Right cardiac atrium (tissue), 5 donors: ENCODE measurements around the gene ARAP2. TPM values are rescaled to one million over a fixed set of nuclear protein-coding genes. Genes with fewer than 3 reads are reported as not detected.
"Not testable (repeated sequence)": the region's sequence is repeated elsewhere in the genome, so short reads cannot be mapped to it uniquely, and the experiment has no call there.

Experiments
- ATAC-seq, 2 donors: fragments of 200-7000 bp; cut with Tn5 transposase; one replicate each; pipeline versions ENCODE4 v1.8.0 to v1.9.1; 2020; ENCODE audit warnings: moderate library complexity in 2 of 2, mild to moderate bottlenecking in 1 of 2
- DNase-seq, 3 donors: peaks; one replicate each; pipeline ENCODE4 v3.0.0-alpha.2; 2020
- H3K27ac ChIP-seq: one replicate; pipeline ENCODE4 v1.5.1; 2013; ENCODE audit warnings: mild to moderate bottlenecking, low read length, control low read depth, moderate library complexity
- H3K27me3 ChIP-seq: one replicate; pipeline ENCODE4 v1.6.1; 2013; ENCODE audit not compliant: control insufficient read depth, insufficient read depth
- H3K4me1 ChIP-seq: one replicate; pipeline ENCODE4 v1.6.1; 2013; ENCODE audit warnings: low read length; ENCODE audit not compliant: control insufficient read depth, insufficient read depth
- H3K4me3 ChIP-seq: one replicate; pipeline ENCODE4 v1.5.1; 2013; ENCODE audit warnings: low read length, control low read depth
- H3K9me3 ChIP-seq: one replicate; pipeline ENCODE4 v1.6.1; 2013; ENCODE audit warnings: low read length; ENCODE audit not compliant: control insufficient read depth
- WGBS: extraction: QIAGEN DNeasy Blood & Tissue Kit; methylation state at CpG from one replicate; pipeline ENCODE4 v1.1.7; 2013; 5-methylcytosine and 5-hydroxymethylcytosine counted together
- intact Hi-C, 4 donors: fragments of 100-400 bp; cut with DNase I; formaldehyde crosslinking; loops; one replicate each; pipeline versions ENCODE4 v1.11.0 to v1.14.0; 2022 to 2023
- polyA plus RNA-seq: library from polyadenylated mRNA; stranded (reverse); fragments of 200-250 nt; gene quantifications from one replicate; pipeline ENCODE4 v1.2.3, GENCODE V29; 2013
- total RNA-seq, 4 donors: library from RNA; stranded (reverse); fragmentation: NEBNext Ultra II Directional; extraction: Animal tissue kit (Norgen Biotek cat#: 25700); gene quantifications; one replicate each; pipeline ENCODE4 v1.2.1, GENCODE V29; 2021
- donor health status: healthy with polysubstance abuse.
- donor health status: DM: no; HTN: yes; CAD: no.
- donor health status: DM: no; HTN: no; CAD: no.
- donor health status: DM: no; HTN: yes; CAD: no; lungs with severe emphysema.
- donor health status: DM: yes; HTN: yes; CAD: no.

Gene ARAP2
- total and polyA plus RNA-seq, 5 donors: 0.72 to 9.4 (median 3.7) TPM

DNA sequence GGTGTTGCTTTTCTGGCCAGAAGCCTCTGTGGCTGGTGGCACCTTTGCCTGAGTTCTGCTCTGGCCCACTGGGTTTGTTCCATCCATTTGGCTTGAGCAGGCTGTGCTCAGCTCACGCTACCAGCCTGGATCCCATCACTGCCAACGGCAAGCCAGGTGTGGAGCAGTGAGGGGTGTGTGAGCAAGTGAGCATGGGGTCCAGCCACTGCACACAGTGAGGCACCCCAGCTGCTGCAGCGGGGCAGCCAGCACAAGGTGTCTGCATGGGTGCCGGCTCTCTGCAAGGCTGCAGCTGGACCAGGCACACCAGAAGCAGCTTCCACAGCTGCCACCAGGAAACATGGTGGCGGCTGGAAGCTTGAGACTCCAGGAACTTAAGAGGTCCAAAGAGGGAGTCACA, 46.8 kb downstream of the ARAP2 start:
- intact Hi-C loops: no loop called here
- 90% methylated on average over 5 of the region's 5 CpGs for WGBS

DNA sequence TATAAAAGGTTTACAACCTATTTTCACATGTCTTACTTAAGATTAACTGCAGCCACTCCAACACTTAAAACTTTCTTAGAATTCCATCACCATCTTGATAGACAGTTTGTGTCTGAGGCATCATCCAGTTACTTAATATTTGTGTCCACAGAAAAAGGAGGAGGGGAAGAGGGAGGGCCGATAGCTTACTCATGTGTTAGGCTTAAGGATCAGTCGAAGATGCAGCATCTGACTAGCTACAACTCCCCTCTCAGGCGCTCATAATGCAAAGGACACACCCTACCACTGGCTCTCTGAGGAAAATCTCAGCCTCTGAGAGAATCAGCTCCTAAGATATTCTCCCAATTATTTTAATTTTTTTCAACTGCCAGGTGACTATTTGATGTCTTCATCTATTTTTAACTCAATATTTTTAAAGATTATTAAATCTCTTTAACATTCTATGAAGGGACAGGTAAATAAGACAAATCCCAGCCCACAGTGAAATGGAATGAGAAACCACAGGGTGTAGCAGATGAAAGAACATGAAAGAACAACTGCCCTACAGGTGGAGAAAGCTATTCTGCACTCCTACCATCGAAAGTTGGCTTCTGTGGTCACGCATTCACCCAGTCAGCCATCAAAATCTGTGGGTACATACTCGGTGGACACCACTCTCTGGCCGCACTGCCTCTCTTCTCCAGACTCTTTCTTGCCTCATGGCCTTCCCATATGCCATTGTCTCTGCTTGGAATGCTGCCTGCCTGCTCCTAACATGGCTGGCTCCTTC, 48.0 kb downstream of the ARAP2 start:
- 81% methylated on average over 7 of the region's 7 CpGs for WGBS
- Histone ChIP-seq H3K9me3 (no peaks in the 10 kb centered on the region), H3K4me1 (no peaks in the 10 kb centered on the region), H3K27ac (no peak overlapping the region), H3K27me3 (no peaks in the 10 kb centered on the region), H3K4me3 (no peak overlapping the region)
- intact Hi-C loops: no loop called here
- DNase-seq (no peak), ATAC-seq (no peak)

More for the DNA sequence above, 46.8 kb downstream of the ARAP2 start:
- ATAC-seq (no peak), DNase-seq (no peak)
- Histone ChIP-seq H3K4me3 (no peak overlapping the region), H3K9me3 (no peaks in the 10 kb centered on the region), H3K4me1 (no peaks in the 10 kb centered on the region), H3K27me3 (no peaks in the 10 kb centered on the region), H3K27ac (no peak overlapping the region)

DNA sequence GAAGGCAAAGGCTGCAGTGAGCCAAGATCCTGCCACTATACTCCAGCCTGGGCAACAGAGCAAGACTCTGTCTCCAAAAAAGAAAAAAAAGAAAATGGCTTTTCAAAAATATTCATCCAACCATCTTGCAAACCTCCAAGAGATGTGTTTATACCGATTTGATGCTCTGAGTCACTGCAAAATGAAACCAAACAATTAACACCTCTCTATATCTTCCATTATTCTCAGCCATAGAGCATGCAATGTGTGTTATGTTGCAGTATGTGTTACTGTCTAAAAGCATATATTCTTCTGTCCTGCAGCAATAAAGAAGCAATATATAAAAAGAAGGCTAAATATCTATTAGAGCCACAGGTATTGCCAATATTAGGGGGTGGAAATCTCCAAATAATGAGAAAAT, 51.4 kb downstream of the ARAP2 start:
- ATAC-seq: no peak
- 87% methylated on average over 1 of the region's 1 CpG for WGBS
- no peak for DNase-seq
- Histone ChIP-seq H3K9me3 (no peaks in the 10 kb centered on the region), H3K27ac (no peak overlapping the region), H3K4me3 (no peak overlapping the region), H3K27me3 (no peaks in the 10 kb centered on the region), H3K4me1 (no peaks in the 10 kb centered on the region)
- intact Hi-C loops: no loop called here

DNA sequence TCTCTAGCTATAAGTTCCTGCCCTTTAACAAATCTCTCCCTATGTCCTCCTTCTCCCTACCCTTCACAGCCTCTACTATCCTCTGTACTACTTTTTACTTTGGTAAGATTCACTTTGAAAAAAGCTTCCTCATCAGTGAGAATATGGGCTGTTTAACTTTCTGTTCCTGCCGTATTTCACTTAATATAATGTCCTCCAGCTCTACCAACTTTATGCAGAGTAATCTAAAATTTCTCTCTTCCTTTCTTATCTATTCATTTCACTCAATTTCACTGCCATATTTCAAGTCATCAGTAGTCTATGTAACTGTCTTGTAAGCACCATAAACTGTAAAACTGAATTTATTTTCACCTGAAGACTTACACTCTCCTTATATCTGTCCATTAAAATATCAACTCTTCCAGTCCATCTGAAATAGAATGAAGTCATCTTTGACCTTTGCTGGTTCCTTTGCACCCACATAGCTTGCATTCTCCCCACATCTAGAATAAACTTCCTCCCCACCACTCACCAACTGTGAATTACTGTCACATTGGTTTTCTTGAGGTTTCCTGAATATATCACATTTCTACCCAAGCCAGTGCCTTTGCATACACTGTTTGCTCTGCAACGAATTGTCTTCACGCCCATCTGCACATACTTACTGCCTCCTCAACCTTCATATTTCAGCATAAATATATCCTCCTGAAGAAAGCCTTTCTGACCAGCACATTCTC, 54.6 kb downstream of the ARAP2 start:
- no peak overlapping the region for H3K27ac ChIP-seq
- 67% methylated on average over 3 of the region's 3 CpGs for WGBS
- intact Hi-C loops: no loop called here

DNA sequence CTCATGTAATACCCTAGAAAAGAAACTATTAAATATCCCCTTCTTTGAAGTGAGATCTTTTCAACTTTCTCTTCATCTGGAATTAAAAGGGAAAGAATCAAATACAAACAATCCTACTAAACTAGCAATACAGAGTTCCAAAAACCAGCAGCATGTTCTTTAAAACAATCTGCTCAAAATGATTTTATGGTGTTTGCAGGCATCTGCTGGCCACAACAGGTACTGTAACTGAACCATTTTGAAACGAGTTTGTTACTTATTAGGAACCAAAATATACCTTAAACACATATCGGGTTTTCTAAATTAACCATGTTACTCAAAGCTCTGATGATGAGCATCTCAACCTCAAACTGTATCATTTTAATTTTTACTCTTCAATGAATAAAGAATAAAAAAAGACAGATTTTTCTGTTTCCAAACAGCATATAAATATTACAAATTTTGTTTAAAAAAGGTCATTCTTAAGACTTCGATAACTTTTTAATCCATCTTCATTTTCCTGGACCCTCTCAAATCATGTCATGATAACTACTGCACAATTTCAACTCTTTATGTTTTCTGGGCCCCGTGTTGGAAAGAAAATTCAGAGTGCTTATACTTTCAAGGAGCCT, 56.5 kb downstream of the ARAP2 start:
- no peak overlapping the region for H3K4me3 ChIP-seq
- H3K27me3 ChIP-seq: no peaks in the 10 kb centered on the region
- no peaks in the 10 kb centered on the region for H3K9me3 ChIP-seq
- intact Hi-C loops: no loop called here
- 61% methylated on average over 4 of the region's 4 CpGs for WGBS
- H3K4me1 ChIP-seq: no peaks in the 10 kb centered on the region
- no peak overlapping the region for H3K27ac ChIP-seq
- DNase-seq (no peak), ATAC-seq (no peak)

More for the DNA sequence above, 54.6 kb downstream of the ARAP2 start:
- no peaks in the 10 kb centered on the region for H3K4me1 ChIP-seq
- H3K27me3 ChIP-seq: no peaks in the 10 kb centered on the region
- ATAC-seq: no peak
- no peak for DNase-seq
- H3K9me3 ChIP-seq: no peaks in the 10 kb centered on the region
- no peak overlapping the region for H3K4me3 ChIP-seq

DNA sequence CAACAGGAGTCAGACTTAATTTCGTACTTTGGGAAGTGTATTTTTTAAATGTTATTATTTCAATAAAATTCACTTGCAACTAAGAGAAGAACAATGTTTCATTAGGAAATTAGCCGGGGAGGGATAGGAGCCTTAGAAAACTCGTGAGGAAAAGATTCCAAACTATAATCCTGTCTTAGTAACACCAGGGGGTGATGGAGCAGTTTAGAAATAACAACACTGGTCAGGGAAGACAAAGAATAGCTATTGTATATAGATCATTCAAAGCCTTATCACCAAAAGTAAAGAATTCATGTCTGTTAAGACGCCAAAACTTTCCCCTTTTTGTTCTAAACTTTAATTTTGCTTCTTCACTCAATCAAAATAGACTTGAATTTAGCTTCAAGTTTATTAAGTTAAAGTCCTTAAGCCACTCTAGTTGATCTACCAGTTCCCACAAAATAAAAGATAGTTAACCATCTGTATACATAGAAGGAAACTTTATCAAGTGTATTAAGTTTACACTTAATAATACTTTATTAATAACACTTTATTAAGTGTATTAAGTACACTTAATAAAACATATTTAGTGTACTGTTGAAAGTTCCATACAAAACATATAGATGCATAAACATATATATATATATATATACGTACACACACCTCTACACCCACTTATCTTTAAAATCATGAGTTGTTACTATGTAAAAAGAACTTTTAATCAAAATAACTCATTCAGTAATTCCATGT, 60.5 kb downstream of the ARAP2 start:
- whole genome bisulfite sequencing: 73% methylated on average over 5 of the region's 5 CpGs
- no peak for DNase-seq
- Histone ChIP-seq H3K4me3 (no peak overlapping the region), H3K9me3 (no peaks in the 10 kb centered on the region), H3K4me1 (no peaks in the 10 kb centered on the region), H3K27me3 (no peaks in the 10 kb centered on the region), H3K27ac (no peak overlapping the region)
- intact Hi-C loops: no loop called here
- ATAC-seq: no peak

DNA sequence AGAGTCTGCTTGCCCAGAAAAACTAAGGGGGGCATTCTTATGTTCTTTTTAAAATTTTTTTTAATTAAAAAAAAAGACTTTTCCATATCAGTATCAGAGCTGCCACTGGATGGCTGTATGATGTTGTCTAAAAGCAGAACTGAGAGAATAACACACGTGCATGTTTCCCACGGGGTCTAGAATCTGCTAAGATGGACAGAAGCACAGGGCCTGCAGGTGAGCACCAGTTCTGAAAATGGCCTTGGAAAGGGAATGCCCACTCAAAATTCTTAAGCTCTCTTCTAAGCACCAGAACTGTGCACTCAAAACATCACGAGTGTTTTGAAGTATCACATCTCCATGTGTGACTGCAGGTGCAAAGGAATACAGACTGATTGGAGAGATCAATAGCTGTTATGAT, 61.1 kb downstream of the ARAP2 start:
- WGBS: 76% methylated on average over 3 of the region's 3 CpGs

DNA sequence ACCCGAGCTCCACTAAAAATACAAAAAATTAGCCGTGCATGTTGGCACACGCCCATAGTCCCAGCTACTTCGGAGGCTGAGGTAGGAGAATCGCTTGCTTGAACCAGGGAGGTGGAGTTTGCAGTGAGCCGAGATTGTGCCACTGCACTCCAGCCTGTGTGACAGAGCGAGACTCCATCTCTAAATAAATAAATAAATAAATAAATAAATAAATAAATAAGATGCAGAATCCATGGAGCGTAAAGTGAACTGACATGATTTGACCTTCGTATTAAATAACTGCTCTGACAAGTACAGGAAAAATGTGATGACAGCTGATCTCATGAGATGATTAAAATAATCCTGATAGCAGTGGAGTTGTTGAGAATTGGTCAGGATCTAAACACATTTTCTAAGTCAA, 62.0 kb downstream of the ARAP2 start:
- ATAC-seq, H3K9me3 ChIP-seq, intact Hi-C loops, H3K4me1 ChIP-seq, H3K4me3 ChIP-seq, H3K27ac ChIP-seq, DNase-seq, H3K27me3 ChIP-seq: not testable (repeated sequence)
- 84% methylated on average over 9 of the region's 9 CpGs for WGBS

More for the DNA sequence above, 61.1 kb downstream of the ARAP2 start:
- no peak overlapping the region for H3K4me3 ChIP-seq
- intact Hi-C loops: no loop called here
- no peaks in the 10 kb centered on the region for H3K4me1 ChIP-seq
- H3K27ac ChIP-seq: no peak overlapping the region
- ATAC-seq (no peak), DNase-seq (no peak)
- no peaks in the 10 kb centered on the region for H3K9me3 ChIP-seq
- no peaks in the 10 kb centered on the region for H3K27me3 ChIP-seq

DNA sequence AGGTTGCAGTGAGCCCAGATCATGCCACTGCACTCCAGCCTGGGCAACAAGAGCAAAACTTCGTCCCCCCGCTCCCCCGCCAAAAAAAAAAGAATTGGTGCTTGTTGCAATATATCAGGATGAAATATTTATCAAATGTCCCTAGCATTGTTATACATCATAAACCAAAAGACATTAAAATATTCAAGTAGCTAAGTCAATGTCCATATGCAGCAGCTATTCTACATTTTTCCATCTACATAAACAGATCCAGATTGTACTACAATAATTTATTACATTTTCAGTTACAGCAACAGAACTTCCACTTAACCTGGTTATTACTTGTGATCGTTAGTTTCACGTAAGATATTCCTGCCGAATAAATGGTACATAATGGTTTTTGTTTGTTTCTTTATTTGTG, 64.1 kb downstream of the ARAP2 start:
- Histone ChIP-seq H3K4me1 (no peaks in the 10 kb centered on the region), H3K9me3 (no peaks in the 10 kb centered on the region), H3K4me3 (no peak overlapping the region), H3K27ac (no peak overlapping the region), H3K27me3 (no peaks in the 10 kb centered on the region)
- 94% methylated on average over 6 of the region's 6 CpGs for WGBS
- no peak for ATAC-seq
- no peak for DNase-seq
- intact Hi-C loops: no loop called here

DNA sequence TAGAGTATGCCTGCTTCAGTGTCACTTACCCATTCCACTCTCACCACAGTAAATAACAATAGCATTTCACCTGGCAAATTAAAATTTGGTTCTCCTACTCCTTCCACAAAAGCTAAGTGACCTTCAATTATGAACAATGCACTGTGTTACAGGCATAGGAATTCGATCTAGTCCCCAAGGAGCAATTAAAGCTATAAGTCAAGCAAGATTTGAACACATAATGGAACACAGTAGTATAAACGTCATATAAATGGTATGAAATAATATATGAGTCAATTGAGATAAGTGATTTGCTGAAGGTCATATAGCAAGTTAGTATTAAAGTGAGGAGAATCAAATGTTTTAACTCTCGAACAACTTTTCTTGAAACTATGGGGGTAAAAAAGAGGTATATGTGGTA, 65.8 kb downstream of the ARAP2 start:
- 64% methylated on average over 3 of the region's 3 CpGs for WGBS
- DNase-seq (no peak), ATAC-seq (no peak)
- H3K4me3 ChIP-seq: no peak overlapping the region
- intact Hi-C loops: no loop called here
- no peaks in the 10 kb centered on the region for H3K9me3 ChIP-seq
- no peaks in the 10 kb centered on the region for H3K27me3 ChIP-seq
- H3K27ac ChIP-seq: no peak overlapping the region
- H3K4me1 ChIP-seq: no peaks in the 10 kb centered on the region

DNA sequence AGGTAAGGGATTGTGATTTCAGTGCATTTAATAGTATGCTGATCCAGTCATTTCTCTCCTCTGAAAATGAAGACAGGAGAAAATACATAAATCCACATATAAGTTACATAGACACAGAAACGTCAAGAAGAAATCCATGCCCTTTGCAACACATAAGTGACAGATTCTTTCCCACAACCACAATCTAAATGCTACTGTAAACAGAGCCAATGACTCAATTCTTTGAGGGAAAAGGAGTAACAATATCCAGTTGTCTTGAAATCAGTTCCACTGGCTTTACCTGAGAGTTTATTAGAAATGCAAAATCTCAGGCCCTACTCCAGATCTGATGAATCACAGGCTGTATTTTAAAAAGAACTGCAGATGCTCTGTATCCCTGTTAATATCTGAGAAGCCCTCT, 66.4 kb downstream of the ARAP2 start:
- ATAC-seq (no peak), DNase-seq (no peak)
- H3K27me3 ChIP-seq: no peaks in the 10 kb centered on the region
- H3K4me1 ChIP-seq: no peaks in the 10 kb centered on the region
- H3K27ac ChIP-seq: no peak overlapping the region
- H3K4me3 ChIP-seq: no peak overlapping the region
- 71% methylated on average over 1 of the region's 1 CpG for WGBS
- intact Hi-C loops: no loop called here
- no peaks in the 10 kb centered on the region for H3K9me3 ChIP-seq
